Mucosa of descending colon (tissue), 3 donors: ENCODE measurements around the gene FN3KRP. TPM values are rescaled to one million over a fixed set of nuclear protein-coding genes. Genes with fewer than 3 reads are reported as not detected.

Experiments used
- ATAC-seq: fragments of 200-7000 bp; cut with Tn5 transposase; one replicate; pipeline ENCODE4 v1.9.1; 2020; ENCODE audit warnings: mild to moderate bottlenecking, moderate library complexity
- DNase-seq, 3 donors: peaks; one replicate each; pipeline ENCODE4 v3.0.0-alpha.2; 2020
- H3K36me3 ChIP-seq: fragments of 200-600 bp; one replicate; pipeline ENCODE4 v1.8.0; 2021; ENCODE audit warnings: low read depth, mild to moderate bottlenecking
- H3K4me1 ChIP-seq: fragments of 200-600 bp; one replicate; pipeline ENCODE4 v1.8.0; 2021; ENCODE audit warnings: low read depth, mild to moderate bottlenecking
- H3K4me3 ChIP-seq: fragments of 200-600 bp; one replicate; pipeline ENCODE4 v1.8.0; 2021; ENCODE audit warnings: mild to moderate bottlenecking
- H3K9me3 ChIP-seq: fragments of 200-600 bp; one replicate; pipeline ENCODE4 v1.8.0; 2021; ENCODE audit warnings: mild to moderate bottlenecking
- intact Hi-C, 2 donors: fragments of 100-400 bp; cut with DNase I in 1 of 2; cut with micrococcal nuclease in 1 of 2; formaldehyde crosslinking; loops; one replicate each; pipeline versions ENCODE4 v1.11.0 to v1.11.1; 2022; cut with DNase I, micrococcal nuclease
- total RNA-seq, 3 donors: library from RNA; stranded (reverse); fragmentation: NEBNext Ultra II Directional in 2 of 3; extraction: Animal tissue kit (Norgen Biotek cat#: 25700) in 2 of 3; gene quantifications; one replicate each; pipeline versions ENCODE4 v1.2.1 to v1.2.4, GENCODE V29; 2021 to 2023
- TF ChIP-seq, protein P1 (sequence below): fragments of 200-600 bp; IDR thresholded peaks from one replicate; pipeline ENCODE4 v1.8.0; 2022; ENCODE audit warnings: antibody characterized with exemption, mild to moderate bottlenecking
- donor health status: DM: no; HTN: no; CAD: no; lungs with moderate emphysema.
- donor health status: DM: no; HTN: no; CAD: no.
- donor health status: DM: no; HTN: yes; CAD: no.

The FN3KRP gene
- total RNA-seq, 3 donors from 2014 or later, result 30.8 to 36.1 (median 34.8) TPM

DNA sequence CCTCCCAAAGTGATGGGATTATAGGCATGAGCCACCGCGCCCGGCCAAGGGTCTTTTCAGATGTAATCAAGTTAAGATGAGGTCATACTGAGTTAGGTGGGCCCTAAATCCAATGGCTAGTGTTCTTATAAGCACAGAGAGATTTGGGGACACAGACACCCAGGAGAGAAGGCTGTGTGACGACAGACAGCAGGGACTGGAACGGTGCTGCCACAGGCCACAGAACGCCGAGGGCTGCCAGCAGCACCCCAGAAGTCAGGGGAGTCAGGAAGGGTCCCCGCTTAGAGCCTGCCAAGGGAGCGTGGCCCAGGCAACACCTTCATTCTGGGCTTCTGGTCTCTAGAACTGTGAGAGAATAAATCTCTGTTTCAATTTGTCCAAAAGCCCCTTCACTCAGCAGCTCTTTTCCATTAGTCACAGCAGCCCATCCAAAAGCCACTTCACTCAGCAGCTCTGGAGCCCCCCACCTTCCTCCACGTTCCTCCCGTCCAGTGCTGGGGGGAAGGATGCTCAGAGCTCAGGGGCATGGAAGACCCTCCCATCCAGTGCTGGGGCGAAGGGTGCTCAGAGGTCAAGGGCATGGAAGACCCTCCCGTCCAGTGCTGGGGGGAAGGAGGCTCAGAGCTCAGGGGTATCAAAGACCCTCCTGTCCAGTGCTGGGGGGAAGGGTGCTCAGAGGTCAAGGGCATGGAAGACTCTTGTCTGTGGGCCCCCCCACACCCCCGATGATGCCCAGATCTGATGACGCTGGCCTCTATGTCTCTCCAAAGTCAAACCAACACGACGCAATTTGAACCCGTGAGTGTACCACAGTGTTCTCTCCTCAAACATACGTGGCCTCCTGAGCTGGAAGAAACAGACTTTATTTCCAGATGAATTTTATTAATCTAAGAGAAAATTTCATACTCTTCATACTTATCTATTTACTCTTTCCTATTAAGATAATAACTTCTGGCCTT lies 29.9 kb upstream of the FN3KRP start:
- Histone ChIP-seq H3K4me1 (peaks cover 8% of the 10 kb centered on the region), H3K9me3 (peaks cover 2% of the 10 kb centered on the region), H3K4me3 (no peak overlapping the region), H3K36me3 (no peaks in the 10 kb centered on the region)
- intact Hi-C loops, result no loop called here
- ATAC-seq (no peak), DNase-seq (peak in 2 of 3 donors; percentile 35 to 36)
- TF ChIP-seq, protein P1, sequence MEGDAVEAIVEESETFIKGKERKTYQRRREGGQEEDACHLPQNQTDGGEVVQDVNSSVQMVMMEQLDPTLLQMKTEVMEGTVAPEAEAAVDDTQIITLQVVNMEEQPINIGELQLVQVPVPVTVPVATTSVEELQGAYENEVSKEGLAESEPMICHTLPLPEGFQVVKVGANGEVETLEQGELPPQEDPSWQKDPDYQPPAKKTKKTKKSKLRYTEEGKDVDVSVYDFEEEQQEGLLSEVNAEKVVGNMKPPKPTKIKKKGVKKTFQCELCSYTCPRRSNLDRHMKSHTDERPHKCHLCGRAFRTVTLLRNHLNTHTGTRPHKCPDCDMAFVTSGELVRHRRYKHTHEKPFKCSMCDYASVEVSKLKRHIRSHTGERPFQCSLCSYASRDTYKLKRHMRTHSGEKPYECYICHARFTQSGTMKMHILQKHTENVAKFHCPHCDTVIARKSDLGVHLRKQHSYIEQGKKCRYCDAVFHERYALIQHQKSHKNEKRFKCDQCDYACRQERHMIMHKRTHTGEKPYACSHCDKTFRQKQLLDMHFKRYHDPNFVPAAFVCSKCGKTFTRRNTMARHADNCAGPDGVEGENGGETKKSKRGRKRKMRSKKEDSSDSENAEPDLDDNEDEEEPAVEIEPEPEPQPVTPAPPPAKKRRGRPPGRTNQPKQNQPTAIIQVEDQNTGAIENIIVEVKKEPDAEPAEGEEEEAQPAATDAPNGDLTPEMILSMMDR, result no peak

DNA sequence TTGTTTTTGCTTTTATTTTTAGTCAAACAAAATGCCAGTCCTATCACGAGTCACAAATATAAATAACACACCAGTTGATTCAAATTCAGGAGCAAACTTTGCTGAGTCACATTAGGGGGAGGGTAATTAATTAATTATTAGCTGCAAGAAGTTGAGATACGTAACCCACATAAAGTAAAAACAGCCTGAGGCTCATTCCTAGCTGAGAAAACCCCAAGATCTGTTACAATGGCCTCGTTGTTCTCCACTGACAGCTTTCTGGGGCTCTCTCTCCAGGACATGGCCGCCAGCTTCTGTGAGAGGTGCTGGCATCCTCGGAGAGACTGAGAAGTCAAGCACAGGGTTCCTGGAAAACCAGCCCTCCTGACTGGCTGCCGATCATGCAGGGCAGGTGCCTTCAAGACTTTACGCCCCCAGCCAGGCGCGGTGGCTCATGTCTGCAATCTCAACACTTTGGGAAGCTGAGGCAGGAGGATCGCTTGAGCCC lies 29.1 kb upstream of the FN3KRP start:
- H3K9me3 ChIP-seq, result no peaks in the 10 kb centered on the region
- no peak overlapping the region for H3K4me3 ChIP-seq
- intact Hi-C loops, result no loop called here
- TF ChIP-seq, protein P1, result no peak
- H3K4me1 ChIP-seq, result peaks cover 8% of the 10 kb centered on the region
- H3K36me3 ChIP-seq, result no peaks in the 10 kb centered on the region
- DNase-seq, result peak in 2 of 3 donors; percentile 22 to 28
- ATAC-seq, result no peak

DNA sequence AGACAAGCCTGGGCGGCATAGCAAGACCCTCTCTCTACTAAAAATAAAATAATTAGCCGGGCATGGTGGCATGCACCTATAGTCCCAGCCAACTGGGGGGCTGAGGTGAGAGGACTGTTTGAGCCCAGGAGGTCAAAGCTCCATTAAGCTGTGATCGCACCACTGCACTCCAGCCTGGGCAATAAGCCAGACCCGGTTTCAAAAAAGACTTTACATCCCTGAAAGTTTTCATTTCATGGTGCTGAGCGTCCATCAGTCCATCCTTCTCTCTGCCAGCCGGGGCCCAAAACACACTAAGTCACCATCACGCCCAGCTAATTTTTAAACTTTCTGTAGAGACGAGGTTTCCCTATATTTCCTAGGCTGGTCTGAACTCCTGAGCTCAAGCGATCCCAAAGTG lies 28.6 kb upstream of the FN3KRP start:
- no peak for ATAC-seq
- Histone ChIP-seq H3K9me3 (no peaks in the 10 kb centered on the region), H3K36me3 (no peaks in the 10 kb centered on the region), H3K4me3 (no peak overlapping the region), H3K4me1 (peaks cover 8% of the 10 kb centered on the region)
- intact Hi-C loops, result no loop called here
- TF ChIP-seq, protein P1, result no peak
- DNase-seq, result peak in 2 of 3 donors; percentile 3 to 6

DNA sequence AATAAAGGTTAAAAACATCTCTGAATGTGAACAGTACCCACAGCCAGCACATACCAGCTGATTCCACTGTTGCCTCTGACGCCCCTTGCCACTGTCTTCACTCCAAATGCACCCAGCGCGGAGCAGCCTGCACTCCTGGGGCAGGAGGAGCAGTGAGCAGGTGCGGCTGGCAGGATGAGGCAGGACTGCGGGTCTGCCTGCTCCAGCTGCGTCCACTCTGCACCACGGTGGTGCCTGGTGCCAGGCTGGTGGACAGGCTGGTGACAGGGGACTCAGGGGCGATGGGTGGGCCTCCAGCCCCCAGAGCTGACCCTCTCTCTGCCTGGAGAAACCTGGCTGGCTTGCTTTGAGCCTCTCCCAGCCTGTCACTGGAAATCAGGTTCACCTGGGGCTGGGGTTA lies 27.4 kb upstream of the FN3KRP start:
- intact Hi-C loops, result no loop called here
- no peaks in the 10 kb centered on the region for H3K9me3 ChIP-seq

DNA sequence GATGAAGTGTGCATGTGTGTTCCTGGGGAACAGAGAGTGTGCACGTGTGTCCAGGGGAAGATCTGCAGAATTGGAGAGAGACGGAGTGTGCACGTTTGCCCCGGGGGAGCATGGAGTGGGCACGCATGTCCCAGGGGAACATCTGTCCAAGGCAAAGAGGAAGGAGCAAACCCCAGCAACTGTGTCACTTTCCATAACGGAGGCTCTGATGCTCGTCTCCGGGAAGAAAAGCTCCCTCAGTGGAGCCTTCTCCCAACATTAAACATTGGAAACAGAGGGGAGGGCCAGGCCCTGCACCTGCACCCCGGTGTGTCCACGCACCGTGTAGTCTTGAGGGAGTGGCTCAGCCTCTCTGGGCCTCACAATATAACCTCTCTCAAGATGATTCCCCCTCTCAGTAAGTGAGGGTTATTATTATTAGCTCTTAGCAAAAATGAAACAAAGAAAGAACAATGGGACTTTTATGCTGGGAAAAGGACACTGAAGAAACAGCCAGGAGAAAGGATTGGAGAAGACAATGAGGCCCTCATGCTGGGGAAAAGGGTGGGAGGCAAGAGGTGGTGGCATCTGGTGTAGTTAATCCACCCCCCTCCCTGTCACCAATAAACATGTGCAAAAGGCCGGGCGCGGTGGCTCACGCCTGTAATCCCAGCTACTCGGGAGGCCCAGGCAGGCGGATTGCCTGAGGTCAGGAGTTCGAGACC lies 25.6 kb upstream of the FN3KRP start:
- ATAC-seq, result no peak

More for the DNA sequence above, 27.4 kb upstream of the FN3KRP start:
- DNase-seq (peak in 2 of 3 donors; percentile 21 to 40), ATAC-seq (no peak)
- TF ChIP-seq, protein P1, result no peak
- no peak overlapping the region for H3K4me3 ChIP-seq
- peaks cover 2% of the 10 kb centered on the region for H3K4me1 ChIP-seq
- H3K36me3 ChIP-seq, result no peaks in the 10 kb centered on the region

More for the DNA sequence above, 25.6 kb upstream of the FN3KRP start:
- Histone ChIP-seq H3K9me3 (peaks cover 7% of the 10 kb centered on the region), H3K4me1 (no peaks in the 10 kb centered on the region), H3K4me3 (no peak overlapping the region), H3K36me3 (no peaks in the 10 kb centered on the region)
- intact Hi-C loops, result no loop called here
- TF ChIP-seq, protein P1, result no peak
- peak in 2 of 3 donors; percentile 17 to 20 for DNase-seq
